Measurements from ENCODE around the gene COL20A1.

The COL20A1 gene

GRCh38 chr20:63295422-63295821, 2.4 kb downstream of the COL20A1 start:
- no peak for DNase-seq (ENCODE audit: low read depth)
- no peak overlapping the region for H3K4me3 ChIP-seq (ENCODE audit: low read depth, low read length)
- TF ChIP-seq CTCF (IDR thresholded peaks at IDR 0.05; ENCODE audit: low read depth, low read length) (peak; percentile 9), POLR2A (IDR thresholded peaks at IDR 0.05; ENCODE audit: extremely low read depth, insufficient read length) (no peak)

GRCh38 chr20:63295846-63296245, 2.9 kb downstream of the COL20A1 start:
- DNase-seq (ENCODE audit: low read depth): no peak
- no peak overlapping the region for H3K4me3 ChIP-seq (ENCODE audit: low read depth, low read length)
- TF ChIP-seq MAX (IDR thresholded peaks at IDR 0.05; ENCODE audit: low read depth, low read length): no peak

- TF ChIP-seq CTCF (IDR thresholded peaks at IDR 0.05; ENCODE audit: low read depth, low read length) (no peak), MAX (IDR thresholded peaks at IDR 0.05; ENCODE audit: low read depth, low read length) (no peak), MYC (IDR thresholded peaks at IDR 0.05; ENCODE audit: low read depth, low read length) (no peak), POLR2A (IDR thresholded peaks at IDR 0.05; ENCODE audit: extremely low read depth, insufficient read length) (no peak)
- no peak overlapping the region for H3K4me3 ChIP-seq (ENCODE audit: low read depth, low read length)
- DNase-seq (ENCODE audit: low read depth): no peak
These were observed 3.7 kb downstream of the COL20A1 start for GRCh38 chr20:63296531-63297299.

GRCh38 chr20:63297371-63297781, 4.4 kb downstream of the COL20A1 start:
- DNase-seq (ENCODE audit: low read depth): no peak
- TF ChIP-seq MAX (IDR thresholded peaks at IDR 0.05; ENCODE audit: low read depth, low read length) (no peak), MYC (IDR thresholded peaks at IDR 0.05; ENCODE audit: low read depth, low read length) (no peak), CTCF (IDR thresholded peaks at IDR 0.05; ENCODE audit: low read depth, low read length) (no peak), POLR2A (IDR thresholded peaks at IDR 0.05; ENCODE audit: extremely low read depth, insufficient read length) (no peak)
- H3K4me3 ChIP-seq (ENCODE audit: low read depth, low read length): no peak overlapping the region

- no peak overlapping the region for H3K4me3 ChIP-seq (ENCODE audit: low read depth, low read length)
- DNase-seq (ENCODE audit: low read depth): no peak
- no peak for TF ChIP-seq POLR2A (IDR thresholded peaks at IDR 0.05; ENCODE audit: extremely low read depth, insufficient read length)
- TF ChIP-seq MYC (IDR thresholded peaks at IDR 0.05; ENCODE audit: low read depth, low read length): no peak
- TF ChIP-seq MAX (IDR thresholded peaks at IDR 0.05; ENCODE audit: low read depth, low read length): no peak
- no peak for TF ChIP-seq CTCF (IDR thresholded peaks at IDR 0.05; ENCODE audit: low read depth, low read length)
These were observed 5.0 kb downstream of the COL20A1 start for GRCh38 chr20:63297796-63298572.

GRCh38 chr20:63298731-63299312, 5.8 kb downstream of the COL20A1 start:
- TF ChIP-seq MYC (IDR thresholded peaks at IDR 0.05; ENCODE audit: low read depth, low read length): no peak
- TF ChIP-seq MAX (IDR thresholded peaks at IDR 0.05; ENCODE audit: low read depth, low read length): no peak
- no peak for TF ChIP-seq POLR2A (IDR thresholded peaks at IDR 0.05; ENCODE audit: extremely low read depth, insufficient read length)
- TF ChIP-seq CTCF (IDR thresholded peaks at IDR 0.05; ENCODE audit: low read depth, low read length): no peak
- H3K4me3 ChIP-seq (ENCODE audit: low read depth, low read length): no peak overlapping the region
- no peak for DNase-seq (ENCODE audit: low read depth)

Measured in NB4 (cell line).